ENCODE results near the gene ZNF335. TPM values are rescaled to one million over a fixed set of nuclear protein-coding genes. Genes with fewer than 3 reads are reported as not detected.
"Not testable (repeated sequence)": the region's sequence is repeated elsewhere in the genome, so short reads cannot be mapped to it uniquely, and the experiment has no call there.

The ZNF335 gene
- total RNA-seq, 1 donor from 2014 or later = 22.3 TPM

- DNase-seq (ENCODE audit: low spot score) = no peak
- ATAC-seq = no peak
- intact Hi-C loops (cut with DNase I) = no loop called here
These were observed 67.2 kb downstream of the ZNF335 start for GRCh38 chr20:45904583-45905504.

GRCh38 chr20:45902199-45902701 is 69.8 kb downstream of the ZNF335 start:
- intact Hi-C loops (cut with DNase I) = no loop called here
- DNase-seq (ENCODE audit: low spot score) = no peak
- no peak for ATAC-seq

GRCh38 chr20:45901332-45901731 is 70.7 kb downstream of the ZNF335 start:
- intact Hi-C loops (cut with DNase I); DNase-seq (ENCODE audit: low spot score); ATAC-seq: not testable (repeated sequence)

- no peak for ATAC-seq
- no peak for DNase-seq (ENCODE audit: low spot score)
- intact Hi-C loops (cut with DNase I) = loop anchor here (10.0 kb wide), 1 partner anchor 56 kb away; no protein-coding TSS in a partner anchor
These were observed 72.8 kb downstream of the ZNF335 start for GRCh38 chr20:45899046-45899835.

Other genes starting within 250 kb of the ZNF335 start
- not detected for gene SPINT4, start 249.9 kb downstream of the ZNF335 start, total RNA-seq
- 1.5 TPM for gene WFDC3, start 180.3 kb downstream of the ZNF335 start, total RNA-seq
- 20.5 TPM for gene DNTTIP1, start 180.2 kb downstream of the ZNF335 start, total RNA-seq
- 0.80 TPM for gene UBE2C, start 159.6 kb downstream of the ZNF335 start, total RNA-seq
- 0.89 TPM for gene TNNC2, start 144.9 kb downstream of the ZNF335 start, total RNA-seq
- gene SNX21, start 138.4 kb downstream of the ZNF335 start, total RNA-seq = 52.6 TPM
- 19.7 TPM for gene ACOT8, start 114.8 kb downstream of the ZNF335 start, total RNA-seq
- 3.8 TPM for gene ZSWIM3, start 114.6 kb downstream of the ZNF335 start, total RNA-seq
- gene ZSWIM1, start 91.0 kb downstream of the ZNF335 start, total RNA-seq = 8.1 TPM
- 2.8 TPM for gene SPATA25, start 84.6 kb downstream of the ZNF335 start, total RNA-seq
- 8.9 TPM for gene NEURL2, start 81.0 kb downstream of the ZNF335 start, total RNA-seq
- 87.4 TPM for gene CTSA, start 80.9 kb downstream of the ZNF335 start, total RNA-seq
- 95.4 TPM for gene PLTP, start 60.0 kb downstream of the ZNF335 start, total RNA-seq
- gene PCIF1, start 37.5 kb downstream of the ZNF335 start, total RNA-seq = 38.2 TPM
- gene MMP9, start 36.7 kb upstream of the ZNF335 start, total RNA-seq = 5.0 TPM
- 3.9 TPM for gene SLC12A5, start 57.0 kb upstream of the ZNF335 start, total RNA-seq
- gene NCOA5, start 117.8 kb upstream of the ZNF335 start, total RNA-seq = 27.4 TPM
- gene CD40, start 146.1 kb upstream of the ZNF335 start, total RNA-seq = 25.1 TPM